Activated naive CD4-positive, alpha-beta T cell treated with anti-CD3 and anti-CD28 coated beads, Interleukin-2, amount 50 U/mL, for 72 hours (primary cell): ENCODE data around the gene PIGA. TPM values are rescaled to one million over a fixed set of nuclear protein-coding genes. Genes with fewer than 3 reads are reported as not detected.

Source experiments
- ATAC-seq, 2 donors: fragments of 150-1000 bp; cut with Tn5 transposase; 2 replicates each; pipeline ENCODE4 v1.10.0; 2021; ENCODE audit warnings: mild to moderate bottlenecking in 2 of 2, moderate library complexity in 2 of 2
- DNase-seq, 2 donors: peaks; one replicate each; pipeline ENCODE4 v3.0.0; 2021 to 2022; ENCODE audit warnings: low spot score in 2 of 2
- H3K27ac Mint-ChIP-seq, 2 donors: one replicate each; pipeline ENCODE4 v1.8.0; 2022; ENCODE audit warnings: mild to moderate bottlenecking in 2 of 2, mixed read lengths in 2 of 2
- H3K36me3 Mint-ChIP-seq, 2 donors: one replicate each; pipeline ENCODE4 v1.8.0; 2022; ENCODE audit warnings: mixed read lengths in 2 of 2
- H3K9me3 Mint-ChIP-seq, 2 donors: one replicate each; pipeline ENCODE4 v1.8.0; 2022; ENCODE audit warnings: mixed read lengths in 2 of 2
- total RNA-seq, 2 donors: library from RNA; stranded (reverse); gene quantifications; one replicate each; pipeline ENCODE4 v1.2.3, GENCODE V29; 2022

PIGA gene, protein sequence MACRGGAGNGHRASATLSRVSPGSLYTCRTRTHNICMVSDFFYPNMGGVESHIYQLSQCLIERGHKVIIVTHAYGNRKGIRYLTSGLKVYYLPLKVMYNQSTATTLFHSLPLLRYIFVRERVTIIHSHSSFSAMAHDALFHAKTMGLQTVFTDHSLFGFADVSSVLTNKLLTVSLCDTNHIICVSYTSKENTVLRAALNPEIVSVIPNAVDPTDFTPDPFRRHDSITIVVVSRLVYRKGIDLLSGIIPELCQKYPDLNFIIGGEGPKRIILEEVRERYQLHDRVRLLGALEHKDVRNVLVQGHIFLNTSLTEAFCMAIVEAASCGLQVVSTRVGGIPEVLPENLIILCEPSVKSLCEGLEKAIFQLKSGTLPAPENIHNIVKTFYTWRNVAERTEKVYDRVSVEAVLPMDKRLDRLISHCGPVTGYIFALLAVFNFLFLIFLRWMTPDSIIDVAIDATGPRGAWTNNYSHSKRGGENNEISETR
- total RNA-seq: 10 to 100 TPM; 31.5 to 36.8 TPM

GRCh38 chrX:15335135-15336022 lies at the start of gene PIGA:
TSS of gene PIGA (minus strand) at chrX:15335523. CDS start at chrX:15331930, 3,593 bp downstream.
- ATAC-seq: peak; percentile 93 to 98
- Mint-ChIP-seq H3K36me3 (peaks cover 5 to 6% of the 10 kb centered on the region in 2 donors), H3K27ac (peak within 1 kb of the TSS; percentile 88 to 95), H3K9me3 (no peaks in the 10 kb centered on the region)
- DNase-seq: peak; percentile 80 to 91

- Mint-ChIP-seq H3K27ac (no peak within 1 kb of the TSS), H3K36me3 (no peaks in the 10 kb centered on the region), H3K9me3 (no peaks in the 10 kb centered on the region)
- ATAC-seq (no peak), DNase-seq (no peak)
Measured at GRCh38 chrX:15384304-15384703, 49.0 kb upstream of the PIGA start, which contains the start of gene VEGFD. TSS of gene VEGFD (minus strand) at chrX:15384413. CDS start at chrX:15383946, 467 bp downstream.

GRCh38 chrX:15382813-15383212 lies 47.5 kb upstream of the PIGA start:
- Mint-ChIP-seq H3K36me3 (no peaks in the 10 kb centered on the region), H3K27ac (no peak overlapping the region), H3K9me3 (no peaks in the 10 kb centered on the region)
- DNase-seq (no peak), ATAC-seq (no peak)

DNA sequence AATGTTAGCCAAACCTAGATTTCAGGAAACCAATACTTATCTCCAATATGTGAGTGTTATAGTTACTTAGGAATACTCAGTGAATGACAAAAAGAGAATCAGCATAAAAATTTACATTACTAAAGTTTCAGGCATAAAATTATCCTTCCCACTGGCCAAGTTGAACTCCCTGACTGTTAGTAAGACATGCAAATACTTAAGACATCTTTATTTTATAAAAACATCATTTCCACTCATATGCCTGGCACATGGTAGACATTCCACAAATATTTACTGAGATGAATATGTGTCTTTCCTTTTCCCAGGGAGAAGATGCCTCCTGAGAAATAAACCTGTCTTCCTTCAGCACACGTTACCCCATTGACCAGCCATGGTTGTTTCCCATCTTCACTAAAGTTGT lies 41.6 kb upstream of the PIGA start:
- no peaks in the 10 kb centered on the region for H3K36me3 Mint-ChIP-seq
- ATAC-seq: no peak
- no peak overlapping the region for H3K27ac Mint-ChIP-seq
- DNase-seq: no peak
- H3K9me3 Mint-ChIP-seq: no peaks in the 10 kb centered on the region

DNA sequence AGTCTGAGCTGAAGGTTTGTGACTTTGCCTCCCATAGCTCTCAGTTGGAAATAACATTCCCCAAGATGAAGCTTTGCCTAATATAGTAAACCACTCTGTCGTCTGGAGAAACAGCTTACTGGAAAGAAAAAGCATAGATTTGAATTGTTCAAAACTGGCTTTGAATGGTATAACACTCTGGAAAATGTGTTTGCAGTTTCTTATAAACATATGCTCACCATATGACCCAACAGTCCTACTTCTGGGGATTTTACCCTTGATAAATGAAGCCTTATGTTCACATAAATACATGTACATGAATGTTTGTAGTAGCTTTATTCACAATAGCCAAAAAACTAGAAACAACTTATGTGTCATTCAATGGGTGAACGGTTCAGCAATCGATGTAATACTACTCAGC lies 38.7 kb upstream of the PIGA start:
- DNase-seq (no peak), ATAC-seq (no peak)
- H3K36me3 Mint-ChIP-seq: no peaks in the 10 kb centered on the region
- no peaks in the 10 kb centered on the region for H3K9me3 Mint-ChIP-seq
- H3K27ac Mint-ChIP-seq: no peak overlapping the region

- ATAC-seq: no peak
- DNase-seq: no peak
- Mint-ChIP-seq H3K36me3 (no peaks in the 10 kb centered on the region), H3K27ac (no peak overlapping the region), H3K9me3 (no peaks in the 10 kb centered on the region)
Measured at GRCh38 chrX:15366506-15367352, 31.4 kb upstream of the PIGA start.

DNA sequence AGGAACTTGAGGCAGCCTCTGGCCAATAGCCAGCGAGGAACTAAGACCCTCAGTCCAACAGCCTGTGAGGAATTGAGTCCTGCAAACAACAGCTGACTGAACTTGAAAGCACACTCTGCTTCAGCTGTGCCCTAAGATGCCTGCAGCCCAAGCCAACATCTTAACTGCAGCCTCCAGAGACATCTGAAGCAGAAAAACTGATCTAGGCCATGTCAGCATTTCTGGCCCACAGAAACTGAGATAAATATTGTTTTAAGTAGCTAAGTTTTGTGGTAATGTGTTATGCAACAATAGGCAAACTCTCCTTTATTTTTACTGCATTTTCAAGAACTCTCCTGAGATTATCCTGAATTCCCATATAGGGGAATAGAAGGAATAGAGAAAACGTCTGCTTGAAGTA lies 24.4 kb upstream of the PIGA start:
- Mint-ChIP-seq H3K9me3 (no peaks in the 10 kb centered on the region), H3K27ac (no peak overlapping the region), H3K36me3 (no peaks in the 10 kb centered on the region)
- DNase-seq: no peak
- no peak for ATAC-seq

GRCh38 chrX:15358533-15358932 lies 23.2 kb upstream of the PIGA start:
- DNase-seq (no peak), ATAC-seq (no peak)
- no peaks in the 10 kb centered on the region for H3K36me3 Mint-ChIP-seq
- H3K27ac Mint-ChIP-seq: no peak overlapping the region
- H3K9me3 Mint-ChIP-seq: no peaks in the 10 kb centered on the region

- no peaks in the 10 kb centered on the region for H3K36me3 Mint-ChIP-seq
- no peaks in the 10 kb centered on the region for H3K9me3 Mint-ChIP-seq
- DNase-seq (no peak), ATAC-seq (no peak)
- no peak overlapping the region for H3K27ac Mint-ChIP-seq
Measured at GRCh38 chrX:15356444-15356843, 21.1 kb upstream of the PIGA start.

DNA sequence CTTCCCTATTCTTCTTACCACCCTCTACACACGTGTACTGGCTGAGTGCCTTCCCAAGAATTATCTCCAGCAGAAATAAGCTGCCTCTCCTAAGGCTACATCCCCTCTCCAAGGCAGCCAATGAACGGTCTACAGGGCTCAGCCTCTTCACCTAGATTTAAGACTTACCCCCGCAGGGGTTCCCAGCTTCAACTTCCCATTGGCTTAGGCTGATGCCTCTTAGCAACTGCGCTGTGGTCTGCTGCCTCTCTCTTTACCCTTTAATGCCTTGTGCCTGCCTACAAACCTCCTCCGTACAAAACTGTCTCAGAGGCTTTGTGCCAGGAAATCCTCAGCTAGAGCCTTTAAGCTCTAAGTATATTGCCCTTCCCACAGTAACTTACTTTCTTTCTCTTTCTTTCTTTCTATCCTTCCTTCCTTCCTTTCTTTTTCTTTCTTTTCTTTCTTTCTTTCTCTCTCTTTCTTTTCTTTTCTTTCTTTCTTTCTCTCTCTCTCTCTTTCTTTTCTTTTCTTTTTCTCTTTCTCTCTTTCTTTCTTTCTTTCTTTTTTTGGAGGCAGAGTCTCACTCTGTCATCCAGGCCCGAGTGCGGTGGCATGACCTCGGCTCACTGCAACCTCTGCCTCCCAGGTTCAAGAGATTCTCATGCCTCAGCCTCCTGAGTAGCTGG lies 15.1 kb upstream of the PIGA start:
- Mint-ChIP-seq H3K9me3 (no peaks in the 10 kb centered on the region), H3K27ac (no peak overlapping the region), H3K36me3 (no peaks in the 10 kb centered on the region)
- ATAC-seq (no peak), DNase-seq (no peak)

GRCh38 chrX:15349046-15349445 lies 13.7 kb upstream of the PIGA start:
- Mint-ChIP-seq H3K9me3 (no peaks in the 10 kb centered on the region), H3K36me3 (no peaks in the 10 kb centered on the region), H3K27ac (no peak overlapping the region)
- DNase-seq: peak in 1 of 2 donors; percentile 4
- ATAC-seq: peak; percentile 46 to 47

DNA sequence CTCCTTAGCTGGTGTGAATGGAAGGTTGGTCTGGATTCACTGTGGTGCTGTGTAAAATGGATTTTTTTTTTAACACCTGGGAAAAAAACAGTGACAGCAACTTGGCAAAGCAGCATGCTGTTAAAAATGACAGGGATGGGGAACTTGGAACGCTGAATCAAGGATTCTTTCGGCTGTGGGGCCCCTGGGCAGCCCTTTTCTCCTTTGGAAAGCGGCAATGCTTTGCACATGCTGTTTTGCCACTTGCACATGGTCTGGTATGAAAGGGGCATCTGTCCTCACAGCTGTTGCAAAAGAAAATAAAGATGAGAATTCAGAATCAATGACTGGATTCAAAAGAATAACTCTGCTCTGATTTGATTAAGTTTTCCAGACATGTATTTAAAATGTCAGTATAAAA lies 10.7 kb upstream of the PIGA start:
- ATAC-seq (no peak), DNase-seq (no peak)
- no peak overlapping the region for H3K27ac Mint-ChIP-seq
- H3K36me3 Mint-ChIP-seq: no peaks in the 10 kb centered on the region
- no peaks in the 10 kb centered on the region for H3K9me3 Mint-ChIP-seq

DNA sequence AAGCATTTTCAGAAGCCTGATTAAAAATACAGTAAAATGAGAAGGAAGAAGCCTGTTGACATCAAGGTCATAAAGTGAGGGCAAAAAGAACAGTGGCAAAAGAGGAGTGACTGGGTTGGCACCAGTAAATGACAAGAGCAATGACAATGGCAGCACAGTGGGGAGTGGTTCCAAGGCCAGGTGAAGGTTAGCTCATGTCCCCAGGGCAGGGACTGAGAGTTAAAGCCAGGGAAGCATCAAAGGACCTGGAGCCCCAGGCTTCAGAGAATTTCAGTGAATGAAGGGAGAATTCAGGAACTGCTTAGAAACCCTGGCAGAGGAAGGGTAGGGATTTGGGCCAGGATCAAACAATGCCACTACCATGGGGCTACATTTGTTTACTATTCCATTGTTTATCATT lies 8.8 kb upstream of the PIGA start:
- ATAC-seq (no peak), DNase-seq (no peak)
- H3K9me3 Mint-ChIP-seq: no peaks in the 10 kb centered on the region
- H3K36me3 Mint-ChIP-seq: no peaks in the 10 kb centered on the region
- no peak overlapping the region for H3K27ac Mint-ChIP-seq

- DNase-seq (no peak), ATAC-seq (no peak)
- Mint-ChIP-seq H3K9me3 (no peaks in the 10 kb centered on the region), H3K36me3 (no peaks in the 10 kb centered on the region), H3K27ac (no peak overlapping the region)
Measured at GRCh38 chrX:15343075-15343476, 7.8 kb upstream of the PIGA start.

GRCh38 chrX:15340867-15341266 lies 5.5 kb upstream of the PIGA start:
- H3K9me3 Mint-ChIP-seq: no peaks in the 10 kb centered on the region
- DNase-seq (no peak), ATAC-seq (no peak)
- no peaks in the 10 kb centered on the region for H3K36me3 Mint-ChIP-seq
- H3K27ac Mint-ChIP-seq: no peak overlapping the region

DNA sequence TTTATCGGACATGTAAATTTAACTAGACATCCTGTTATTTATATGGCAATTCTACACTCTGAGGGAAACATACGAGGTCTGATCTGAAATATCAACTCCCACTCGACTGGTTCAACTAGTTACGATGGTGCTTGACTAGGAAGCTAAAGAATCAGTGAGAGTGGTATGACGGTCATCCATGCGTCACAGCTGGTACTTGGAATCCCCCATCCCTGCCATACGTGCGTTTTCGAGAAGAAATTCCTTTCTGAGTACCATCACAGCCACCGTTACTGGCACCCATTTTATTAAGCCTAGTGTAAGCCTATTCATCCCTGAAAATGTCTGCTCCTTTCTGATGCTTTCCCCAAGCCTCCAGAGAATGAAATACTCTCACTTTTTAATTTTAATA lies 695 bp upstream of the PIGA start:
- H3K9me3 Mint-ChIP-seq: no peaks in the 10 kb centered on the region
- peak in 1 of 2 donors; percentile 4 for DNase-seq
- ATAC-seq: peak; percentile 16 to 46
- H3K27ac Mint-ChIP-seq: peak overlapping the region; percentile 84 to 95
- H3K36me3 Mint-ChIP-seq: peaks cover 5 to 6% of the 10 kb centered on the region in 2 donors
